Ishikawa (cell line): ENCODE data around the gene OPN1LW.

ENCODE experiments used
- CREB1 ChIP-seq: IDR thresholded peaks from 2 replicates; pipeline ENCODE4 v1.6.1; 2012; ENCODE audit warnings: low read depth
- EP300 ChIP-seq: IDR thresholded peaks from 2 replicates; pipeline ENCODE4 v1.6.1; 2012; ENCODE audit warnings: borderline replicate concordance
- TAF1 ChIP-seq: IDR thresholded peaks from 2 replicates; pipeline ENCODE4 v1.6.1; 2012; ENCODE audit warnings: low read depth, mild to moderate bottlenecking
- TEAD4 ChIP-seq: IDR thresholded peaks from 2 replicates; pipeline ENCODE4 v1.6.1; 2012
- TF ChIP-seq, protein P1 (sequence below): IDR thresholded peaks from 2 replicates; pipeline ENCODE4 v1.6.1; 2012

- TF ChIP-seq, protein P1, sequence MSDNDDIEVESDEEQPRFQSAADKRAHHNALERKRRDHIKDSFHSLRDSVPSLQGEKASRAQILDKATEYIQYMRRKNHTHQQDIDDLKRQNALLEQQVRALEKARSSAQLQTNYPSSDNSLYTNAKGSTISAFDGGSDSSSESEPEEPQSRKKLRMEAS, result no peak
- TF ChIP-seq CREB1 (no peak), TAF1 (no peak), EP300 (no peak), TEAD4 (no peak)
Observed at GRCh38 chrX:154140742-154141141, 3.3 kb upstream of the OPN1LW start.
